HEK293 (cell line): ENCODE measurements around the gene RIOX2.

ENCODE experiments used
- CTCF ChIA-PET: fragments of 350-600 bp; formaldehyde crosslinking; extraction: SDS; loops from one replicate; lab custom pipeline; 2021; ENCODE audit warnings: antibody characterized with exemption; lab: Yijun Ruan, JAX
- POLR2A ChIA-PET: fragments of 300-600 bp; formaldehyde crosslinking; extraction: SDS; loops from one replicate; lab custom pipeline; 2020; ENCODE audit warnings: antibody characterized with exemption, inconsistent platforms; lab: Yijun Ruan, JAX
- H3K27ac ChIP-seq: fragments of 200-500 bp; sonication (Bioruptor generic); 2 replicates; pipeline ENCODE4 v1.5.1; 2014; ENCODE audit warnings: low read depth, low read length, control low read depth, inconsistent platforms; ENCODE audit errors: extremely low read depth
- H3K36me3 ChIP-seq, 2 experiments: fragments of 200-500 bp in 1 of 2; sonication (Bioruptor generic) in 1 of 2; 1 replicate in 1 of 2; 2 replicates in 1 of 2; pipeline ENCODE4 v1.5.1; 2014 to 2017; ENCODE audit warnings: inconsistent platforms in 2 of 2, low read length in 2 of 2; ENCODE audit not compliant: control insufficient read depth in 2 of 2, insufficient read depth in 1 of 2
- H3K4me1 ChIP-seq: fragments of 200-500 bp; sonication (Bioruptor generic); 2 replicates; pipeline ENCODE4 v1.5.1; 2014; ENCODE audit warnings: mild to moderate bottlenecking, low read length, inconsistent platforms; ENCODE audit not compliant: control insufficient read depth, insufficient read depth
- H3K4me3 ChIP-seq: 2 replicates; pipeline ENCODE4 v1.5.1; 2011; ENCODE audit warnings: low read depth, mild to moderate bottlenecking, control low read depth, low read length, moderate library complexity
- H3K9me3 ChIP-seq: fragments of 200-500 bp; sonication (Bioruptor generic); 2 replicates; pipeline ENCODE4 v1.5.1; 2014; ENCODE audit warnings: low read depth, low read length, inconsistent platforms; ENCODE audit not compliant: control insufficient read depth, insufficient read depth
- ATF2 ChIP-seq: fragments of 450-650 bp; formaldehyde crosslinking; IDR thresholded peaks from 2 replicates; pipeline ENCODE4 v1.5.1; 2016; ENCODE audit warnings: missing biosample characterization, missing genetic modification characterization, low read depth
- BCL6B ChIP-seq: fragments of 450-650 bp; formaldehyde crosslinking; IDR thresholded peaks from 2 replicates; pipeline ENCODE4 v1.5.1; 2017; ENCODE audit warnings: missing biosample characterization, missing genetic modification characterization
- REST ChIP-seq: fragments of 450-650 bp; formaldehyde crosslinking; IDR thresholded peaks from 2 replicates; pipeline ENCODE4 v1.5.1; 2016; ENCODE audit warnings: missing biosample characterization, missing genetic modification characterization
- ZBTB44 ChIP-seq: fragments of 450-650 bp; IDR thresholded peaks from 2 replicates; pipeline ENCODE4 v1.5.1; 2018; ENCODE audit warnings: missing biosample characterization, mild to moderate bottlenecking, missing genetic modification characterization
- ZFHX2 ChIP-seq: fragments of 450-650 bp; formaldehyde crosslinking; conservative IDR thresholded peaks from 2 replicates; pipeline ENCODE4 v1.5.1; 2016; ENCODE audit warnings: missing biosample characterization, missing genetic modification characterization
- ZNF133 ChIP-seq: fragments of 450-650 bp; formaldehyde crosslinking; IDR thresholded peaks from 2 replicates; pipeline ENCODE4 v1.5.1; 2016; ENCODE audit warnings: missing biosample characterization, missing genetic modification characterization
- ZNF148 ChIP-seq: fragments of 450-650 bp; formaldehyde crosslinking; IDR thresholded peaks from 2 replicates; pipeline ENCODE4 v1.5.0; 2017; ENCODE audit warnings: missing biosample characterization, missing genetic modification characterization, borderline replicate concordance
- ZNF274 ChIP-seq, 2 experiments: fragments of 200-500 bp in 1 of 2; fragments of 450-650 bp in 1 of 2; sonication (Bioruptor generic) in 1 of 2; formaldehyde crosslinking in 1 of 2; IDR thresholded peaks; 2 replicates each; pipeline versions ENCODE4 v1.5.1 to v1.6.1; 2014 to 2016; ENCODE audit warnings: borderline replicate concordance in 1 of 2, inconsistent platforms in 1 of 2, low read length in 1 of 2, missing biosample characterization in 1 of 2, missing genetic modification characterization in 1 of 2
- ZNF747 ChIP-seq: fragments of 450-650 bp; formaldehyde crosslinking; IDR thresholded peaks from 2 replicates; pipeline ENCODE4 v1.5.1; 2016; ENCODE audit warnings: missing biosample characterization, missing genetic modification characterization

The RIOX2 gene

GRCh38 chr3:97949110-97949485 is 23.1 kb downstream of the RIOX2 start:
- no peaks in the 10 kb centered on the region for H3K9me3 ChIP-seq
- H3K36me3 ChIP-seq = peaks cover 14 to 93% of the 10 kb centered on the region in 2 experiments
- CTCF ChIA-PET = no interaction called here
- no peak for TF ChIP-seq ZNF747
- no peak for TF ChIP-seq ZBTB44 (tag by site-specific recombination)
- no peak for TF ChIP-seq ZNF148 (tag by site-specific recombination)
- TF ChIP-seq ZFHX2 (tag by site-specific recombination) = no peak
- TF ChIP-seq, all 188 proteins: peak for 0
- Histone ChIP-seq H3K4me1 (no peaks in the 10 kb centered on the region), H3K27ac (no peak overlapping the region), H3K4me3 (no peak overlapping the region)
- POLR2A ChIA-PET = no interaction called here

GRCh38 chr3:97948351-97949109 is 23.7 kb downstream of the RIOX2 start:
- ChIA-PET POLR2A (no interaction called here), CTCF (no interaction called here)
- Histone ChIP-seq H3K36me3 (peaks cover 14 to 93% of the 10 kb centered on the region in 2 experiments), H3K27ac (no peak overlapping the region), H3K4me3 (no peak overlapping the region), H3K9me3 (no peaks in the 10 kb centered on the region), H3K4me1 (no peaks in the 10 kb centered on the region)
- no peak for TF ChIP-seq ZNF274 (IDR thresholded peaks at IDR 0.05; ENCODE audit: low read length)
- no peak for TF ChIP-seq ZNF274 (tag by site-specific recombination; IDR thresholded peaks at IDR 0.05; ENCODE audit: borderline replicate concordance)
- peak; percentile 77 for TF ChIP-seq ATF2 (tag by site-specific recombination)

GRCh38 chr3:97942801-97943546 is 29.3 kb downstream of the RIOX2 start:
- H3K27ac ChIP-seq = no peak overlapping the region
- TF ChIP-seq REST = no peak
- TF ChIP-seq ZNF133 (tag by site-specific recombination) = peak; percentile 41; the same call in 1 of the 2 replicates
- peak; percentile 88 for TF ChIP-seq BCL6B
- H3K9me3 ChIP-seq = no peaks in the 10 kb centered on the region
- POLR2A ChIA-PET = no interaction called here
- peaks cover 10 to 64% of the 10 kb centered on the region in 2 experiments; a peak in 2 of 3 replicates for H3K36me3 ChIP-seq
- CTCF ChIA-PET = interaction anchor here (0.6 to 0.7 kb wide), 2 partner anchors 150 to 156 kb away, joined by 4 to 9 read pairs; no protein-coding TSS in a partner anchor
- H3K4me1 ChIP-seq = peaks cover 3% of the 10 kb centered on the region; the same call in 1 of the 2 replicates
- no peak overlapping the region for H3K4me3 ChIP-seq
